T-helper 2 cell treated with Interferon-gamma antibody and Interleukin-4, amounts not matched to agents 5 μg/mL and 100 μg/mL, for 36 hours (primary cell): ENCODE measurements around the gene NFIL3.
"Not testable (repeated sequence)": the region's sequence is repeated elsewhere in the genome, so short reads cannot be mapped to it uniquely, and the experiment has no call there.

ENCODE experiments used
- DNase-seq: peaks from one replicate; pipeline ENCODE4 v3.0.0; 2021; ENCODE audit warnings: low spot score
- H3K27ac Mint-ChIP-seq: one replicate; pipeline ENCODE4 v1.8.0; 2021; ENCODE audit warnings: mild to moderate bottlenecking, mixed read lengths
- H3K27me3 Mint-ChIP-seq: one replicate; pipeline ENCODE4 v1.8.0; 2021; ENCODE audit warnings: low read depth, mixed read lengths
- H3K36me3 Mint-ChIP-seq: one replicate; pipeline ENCODE4 v1.8.0; 2021; ENCODE audit warnings: low read depth, mixed read lengths
- H3K4me1 Mint-ChIP-seq: one replicate; pipeline ENCODE4 v1.8.0; 2021; ENCODE audit warnings: low read depth, mixed read lengths
- H3K4me3 Mint-ChIP-seq: one replicate; pipeline ENCODE4 v1.8.0; 2022; ENCODE audit warnings: mild to moderate bottlenecking, moderate library complexity, mixed read lengths
- H3K9me3 Mint-ChIP-seq: one replicate; pipeline ENCODE4 v1.8.0; 2021; ENCODE audit warnings: mixed read lengths

NFIL3 gene, protein sequence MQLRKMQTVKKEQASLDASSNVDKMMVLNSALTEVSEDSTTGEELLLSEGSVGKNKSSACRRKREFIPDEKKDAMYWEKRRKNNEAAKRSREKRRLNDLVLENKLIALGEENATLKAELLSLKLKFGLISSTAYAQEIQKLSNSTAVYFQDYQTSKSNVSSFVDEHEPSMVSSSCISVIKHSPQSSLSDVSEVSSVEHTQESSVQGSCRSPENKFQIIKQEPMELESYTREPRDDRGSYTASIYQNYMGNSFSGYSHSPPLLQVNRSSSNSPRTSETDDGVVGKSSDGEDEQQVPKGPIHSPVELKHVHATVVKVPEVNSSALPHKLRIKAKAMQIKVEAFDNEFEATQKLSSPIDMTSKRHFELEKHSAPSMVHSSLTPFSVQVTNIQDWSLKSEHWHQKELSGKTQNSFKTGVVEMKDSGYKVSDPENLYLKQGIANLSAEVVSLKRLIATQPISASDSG

DNA sequence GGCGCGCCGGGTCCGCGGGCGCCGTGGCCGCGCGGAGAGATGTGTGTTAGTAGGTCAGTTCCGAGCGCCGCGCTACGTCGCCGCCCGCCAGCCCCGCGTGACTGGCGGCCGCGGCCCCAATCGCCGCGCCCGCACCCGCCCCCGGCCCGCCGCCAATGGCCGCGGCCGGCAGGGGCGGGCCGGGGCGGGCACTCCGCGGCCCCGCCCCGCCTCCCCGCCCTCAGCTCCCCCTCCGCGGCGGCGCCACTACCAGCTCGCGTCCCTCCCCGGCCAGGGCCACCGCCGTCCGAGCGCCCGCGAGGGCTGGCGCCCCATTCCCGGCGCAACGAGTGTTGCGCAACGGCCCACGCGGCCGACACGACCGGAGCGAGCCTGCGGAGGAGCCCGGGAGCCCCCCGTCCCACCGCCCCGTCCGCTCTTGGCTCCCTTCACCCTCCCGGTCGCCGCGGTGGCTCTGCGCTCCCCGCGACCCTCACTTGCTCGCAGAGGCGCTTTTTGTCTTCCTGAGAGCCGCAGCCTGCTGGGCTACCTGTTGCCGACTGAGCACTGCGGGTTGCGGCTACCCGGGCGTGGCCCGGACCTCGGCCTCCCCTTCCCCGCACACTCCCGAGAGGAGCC is at the start of gene NFIL3:
NFIL3 (minus strand) TSS at position 48 of the 618 bp plus-strand sequence. CDS start 13,098 bp downstream, outside the sequence.
- DNase-seq: peak; percentile 78
- peak within 1 kb of the TSS; percentile 99 for H3K27ac Mint-ChIP-seq
- peaks cover 55% of the 10 kb centered on the region for H3K4me1 Mint-ChIP-seq
- peak within 1 kb of the TSS; percentile 99 for H3K4me3 Mint-ChIP-seq
- no peaks in the 10 kb centered on the region for H3K27me3 Mint-ChIP-seq
- H3K36me3 Mint-ChIP-seq: peaks cover 18% of the 10 kb centered on the region
- H3K9me3 Mint-ChIP-seq: no peaks in the 10 kb centered on the region

DNA sequence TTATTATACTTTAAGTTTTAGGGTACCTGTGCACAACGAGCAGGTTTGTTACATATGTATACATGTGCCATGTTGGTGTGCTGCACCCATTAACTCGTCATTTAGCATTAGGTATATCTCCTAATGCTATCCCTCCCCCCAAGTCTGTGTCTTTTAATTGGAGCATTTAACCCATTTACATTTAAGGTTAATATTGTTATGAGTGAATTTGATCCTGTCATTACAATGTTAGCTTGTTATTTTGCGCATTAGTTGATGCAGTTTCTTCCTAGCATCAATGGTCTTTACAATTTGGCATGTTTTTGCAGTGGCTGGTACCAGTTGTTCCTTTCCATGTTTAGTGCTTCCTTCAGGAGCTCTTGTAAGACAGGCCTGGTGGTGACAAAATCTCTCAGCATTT is 47.9 kb upstream of the NFIL3 start:
- H3K27me3 Mint-ChIP-seq: peaks cover 28% of the 10 kb centered on the region
- H3K4me3 Mint-ChIP-seq, H3K27ac Mint-ChIP-seq, H3K9me3 Mint-ChIP-seq, DNase-seq, H3K4me1 Mint-ChIP-seq, H3K36me3 Mint-ChIP-seq: not testable (repeated sequence)

DNA sequence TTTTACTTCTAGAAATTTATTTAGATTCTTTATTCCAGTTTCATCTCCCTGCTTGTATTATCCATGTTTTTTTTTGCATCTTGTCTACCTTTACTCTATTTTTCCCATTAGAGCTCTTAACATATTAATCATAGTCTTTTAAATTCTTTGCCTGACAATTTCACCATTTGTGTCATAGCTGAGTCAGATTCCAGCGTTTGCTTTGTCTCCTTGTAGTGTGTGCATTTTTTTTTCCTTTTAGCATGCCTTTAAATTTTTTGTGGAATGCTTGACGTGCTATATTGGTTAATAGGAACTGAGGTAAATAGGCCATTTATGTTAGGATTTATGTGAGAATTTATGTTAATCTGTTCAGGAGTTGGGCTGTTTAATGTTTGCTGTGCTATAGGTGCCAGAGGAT is 41.8 kb upstream of the NFIL3 start:
- H3K9me3 Mint-ChIP-seq: peaks cover 13% of the 10 kb centered on the region
- H3K4me1 Mint-ChIP-seq: no peaks in the 10 kb centered on the region
- DNase-seq: no peak
- no peak overlapping the region for H3K4me3 Mint-ChIP-seq
- H3K27me3 Mint-ChIP-seq: peaks cover 41% of the 10 kb centered on the region
- no peak overlapping the region for H3K27ac Mint-ChIP-seq
- H3K36me3 Mint-ChIP-seq: no peaks in the 10 kb centered on the region

DNA sequence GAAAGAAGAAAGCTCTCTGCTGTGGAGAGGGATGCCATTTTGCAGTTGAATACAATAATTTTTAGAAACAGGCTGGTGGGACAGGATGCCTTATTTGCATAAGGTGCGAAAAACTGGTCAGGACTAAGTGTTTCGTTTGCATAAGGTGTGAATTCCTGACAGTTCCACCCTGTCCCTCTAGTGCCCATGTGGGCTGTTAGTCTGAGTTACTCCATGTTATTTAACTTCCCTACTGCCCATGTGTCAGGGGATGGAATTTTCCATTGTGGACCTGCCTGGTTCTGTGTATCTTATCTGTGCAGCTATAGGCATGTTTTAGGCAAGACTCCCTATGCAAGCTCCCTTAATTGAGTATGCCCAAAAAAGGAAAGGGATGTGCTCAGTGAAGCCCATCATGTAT is 35.3 kb upstream of the NFIL3 start:
- H3K27ac Mint-ChIP-seq: no peak overlapping the region
- no peaks in the 10 kb centered on the region for H3K4me1 Mint-ChIP-seq
- H3K9me3 Mint-ChIP-seq: no peaks in the 10 kb centered on the region
- H3K36me3 Mint-ChIP-seq: no peaks in the 10 kb centered on the region
- no peak for DNase-seq
- H3K4me3 Mint-ChIP-seq: no peak overlapping the region
- peaks cover 56% of the 10 kb centered on the region for H3K27me3 Mint-ChIP-seq

DNA sequence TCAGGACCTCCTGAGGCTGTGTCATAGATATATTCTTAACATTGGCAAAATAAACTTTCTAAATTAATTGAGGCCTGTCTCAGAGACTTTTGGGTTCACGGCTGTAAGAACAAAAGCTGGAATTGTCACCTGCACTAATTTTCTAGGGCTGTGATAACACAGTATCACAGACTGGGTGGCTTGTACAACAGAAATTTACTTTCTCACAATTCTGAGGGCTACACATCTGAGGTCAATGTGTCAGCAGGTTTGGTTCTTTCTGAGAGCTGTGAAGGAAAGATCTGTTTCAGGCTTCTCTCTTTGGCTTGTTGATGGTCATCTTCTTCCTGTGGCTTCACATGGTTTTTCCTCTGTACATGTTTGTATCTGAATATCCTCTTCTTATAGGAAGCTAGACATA is 29.2 kb upstream of the NFIL3 start:
- peaks cover 49% of the 10 kb centered on the region for H3K27me3 Mint-ChIP-seq
- H3K4me3 Mint-ChIP-seq: no peak overlapping the region
- no peak overlapping the region for H3K27ac Mint-ChIP-seq
- no peaks in the 10 kb centered on the region for H3K9me3 Mint-ChIP-seq
- no peaks in the 10 kb centered on the region for H3K36me3 Mint-ChIP-seq
- H3K4me1 Mint-ChIP-seq: no peaks in the 10 kb centered on the region
- DNase-seq: no peak

DNA sequence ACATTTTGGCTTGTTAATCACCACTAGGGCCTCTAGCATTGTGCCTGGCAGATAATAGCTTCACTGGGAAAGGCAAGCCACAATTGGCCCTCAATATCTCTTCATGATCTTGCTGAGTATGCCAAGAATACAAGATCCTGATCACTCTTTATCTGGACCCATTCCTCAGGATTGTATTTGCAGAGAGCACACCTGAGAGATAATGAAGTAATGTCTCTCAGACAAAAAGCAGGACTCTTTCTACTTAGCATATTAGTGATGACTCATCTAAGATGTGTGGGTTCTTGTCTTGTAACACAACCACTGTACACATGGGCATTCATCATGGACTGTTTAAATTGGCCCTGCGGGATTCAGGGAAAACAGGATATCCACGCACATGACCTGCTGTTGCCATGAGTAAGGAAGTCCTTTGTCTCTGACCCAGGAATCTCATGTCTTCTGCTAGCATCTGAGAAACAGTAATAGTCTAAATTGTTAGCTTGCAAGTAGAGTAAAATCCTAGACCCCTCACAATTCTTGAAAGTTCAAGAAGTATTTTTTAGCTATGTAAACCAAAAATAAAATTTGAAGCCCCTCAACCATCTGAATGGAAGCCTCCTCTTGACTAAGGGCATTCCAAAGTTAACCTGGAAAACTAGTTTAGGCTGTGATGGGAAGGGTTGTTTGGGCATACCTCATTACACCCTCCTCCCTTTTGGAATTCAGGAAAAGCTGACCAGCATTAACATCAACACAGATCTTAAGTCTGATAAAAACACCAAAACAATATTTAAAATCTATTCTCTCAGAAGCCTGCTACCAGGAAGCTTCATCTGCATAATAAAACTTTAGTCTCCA is 28.0 kb upstream of the NFIL3 start:
- no peak overlapping the region for H3K27ac Mint-ChIP-seq
- H3K4me3 Mint-ChIP-seq: no peak overlapping the region
- no peaks in the 10 kb centered on the region for H3K9me3 Mint-ChIP-seq
- DNase-seq: no peak
- H3K4me1 Mint-ChIP-seq: no peaks in the 10 kb centered on the region
- no peaks in the 10 kb centered on the region for H3K36me3 Mint-ChIP-seq
- H3K27me3 Mint-ChIP-seq: peaks cover 46% of the 10 kb centered on the region

DNA sequence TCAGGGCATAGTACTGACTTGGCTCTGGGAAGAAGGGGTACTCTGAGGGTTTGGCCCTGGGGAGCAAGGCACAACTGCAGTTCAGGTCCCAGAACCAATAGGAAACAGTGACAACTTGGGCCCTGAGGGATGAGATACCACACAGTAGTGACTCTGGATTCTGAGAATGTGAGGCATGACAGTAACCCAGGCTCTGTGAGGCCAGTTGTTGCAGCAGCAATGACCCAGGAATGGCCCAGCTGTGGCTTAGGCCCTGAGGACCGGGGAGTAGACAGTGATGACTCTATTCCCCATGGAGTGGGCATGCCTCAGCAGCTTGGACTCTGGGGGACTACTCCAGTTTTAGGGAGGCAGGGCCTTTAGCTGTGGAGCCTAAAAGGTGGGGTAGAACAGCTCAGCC is 21.5 kb upstream of the NFIL3 start:
- H3K27ac Mint-ChIP-seq: no peak overlapping the region
- H3K27me3 Mint-ChIP-seq: peaks cover 41% of the 10 kb centered on the region
- H3K4me1 Mint-ChIP-seq: no peaks in the 10 kb centered on the region
- peaks cover 3% of the 10 kb centered on the region for H3K36me3 Mint-ChIP-seq
- H3K4me3 Mint-ChIP-seq: no peak overlapping the region
- DNase-seq: no peak
- H3K9me3 Mint-ChIP-seq: peaks cover 10% of the 10 kb centered on the region

DNA sequence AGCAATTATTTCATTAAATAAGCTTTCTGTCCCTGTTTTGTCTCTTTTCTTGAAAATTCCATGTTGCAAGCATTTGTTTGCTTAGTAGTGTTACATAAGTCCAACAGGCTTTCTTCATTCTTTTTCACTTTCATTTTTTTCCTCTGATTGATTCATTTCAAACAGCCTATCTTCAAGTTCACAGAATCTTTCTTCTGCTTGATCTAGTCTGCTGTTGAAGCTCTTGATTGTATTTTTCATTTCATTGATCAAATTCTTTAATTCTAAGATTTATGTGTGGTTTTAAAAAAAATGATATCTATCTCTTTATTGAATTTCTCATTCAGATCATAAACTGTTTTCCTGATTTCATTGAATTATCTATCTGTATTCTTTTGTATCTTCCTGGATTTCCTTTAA is 20.4 kb upstream of the NFIL3 start:
- peaks cover 40% of the 10 kb centered on the region for H3K27me3 Mint-ChIP-seq
- H3K4me1 Mint-ChIP-seq: no peaks in the 10 kb centered on the region
- DNase-seq: no peak
- peaks cover 3% of the 10 kb centered on the region for H3K36me3 Mint-ChIP-seq
- H3K27ac Mint-ChIP-seq: no peak overlapping the region
- H3K4me3 Mint-ChIP-seq: no peak overlapping the region
- peaks cover 10% of the 10 kb centered on the region for H3K9me3 Mint-ChIP-seq

DNA sequence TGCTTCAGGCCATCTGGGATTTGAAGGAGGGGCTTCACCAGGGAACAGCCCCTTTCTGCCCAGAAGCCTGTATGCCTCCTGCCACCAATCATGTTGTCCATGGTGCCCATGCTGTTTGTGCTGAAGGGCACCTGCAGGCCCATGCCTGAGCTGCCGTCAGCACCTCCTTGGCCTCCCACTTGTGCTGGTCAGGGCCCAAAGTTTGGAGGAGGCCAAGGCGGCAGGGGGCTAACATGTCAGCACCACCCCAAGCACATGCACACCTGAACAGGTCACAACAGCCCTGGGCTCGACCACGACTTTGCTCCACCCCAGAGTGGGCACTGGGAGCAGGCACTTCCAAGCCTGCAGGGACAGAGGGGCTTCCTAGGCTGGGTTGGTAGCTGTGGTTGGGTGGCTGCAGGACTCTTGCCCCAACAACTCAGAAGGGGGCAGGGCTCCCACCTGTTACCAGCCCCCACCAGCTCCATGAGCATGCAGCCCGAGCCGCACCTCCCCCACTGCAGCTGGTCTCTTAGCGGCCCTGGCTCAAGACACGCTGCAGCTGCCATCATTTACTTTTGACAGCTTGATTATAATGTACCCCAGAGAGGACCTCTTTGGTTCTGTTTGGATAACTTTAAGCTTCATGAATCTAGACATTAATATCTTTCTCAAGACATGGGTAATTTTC is 19.8 kb upstream of the NFIL3 start:
- no peak overlapping the region for H3K27ac Mint-ChIP-seq
- H3K4me3 Mint-ChIP-seq: no peak overlapping the region
- peaks cover 10% of the 10 kb centered on the region for H3K9me3 Mint-ChIP-seq
- peaks cover 44% of the 10 kb centered on the region for H3K27me3 Mint-ChIP-seq
- H3K4me1 Mint-ChIP-seq: no peaks in the 10 kb centered on the region
- DNase-seq: no peak
- peaks cover 3% of the 10 kb centered on the region for H3K36me3 Mint-ChIP-seq

DNA sequence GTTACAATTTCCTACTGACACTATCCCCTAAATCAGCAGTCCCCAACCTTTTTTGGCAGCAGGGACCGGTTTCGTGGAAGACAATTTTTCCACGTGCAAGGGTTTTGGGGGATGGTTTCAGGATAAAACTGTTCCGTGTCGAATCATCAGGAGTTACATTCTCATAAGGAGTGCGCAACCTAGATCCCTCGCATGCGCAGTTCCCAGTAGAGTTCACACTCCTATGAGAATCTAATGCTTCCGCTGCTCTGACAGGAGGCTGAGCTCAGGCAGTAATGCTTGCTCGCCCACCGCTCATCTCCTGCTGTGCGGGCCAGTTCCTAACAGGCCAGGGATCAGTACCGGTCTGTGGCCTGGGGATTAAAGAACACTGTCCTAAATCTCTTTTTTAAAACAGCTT is 13.2 kb upstream of the NFIL3 start:
- Mint-ChIP-seq H3K27me3 (peaks cover 47% of the 10 kb centered on the region), H3K4me1 (peaks cover 5% of the 10 kb centered on the region)

DNA sequence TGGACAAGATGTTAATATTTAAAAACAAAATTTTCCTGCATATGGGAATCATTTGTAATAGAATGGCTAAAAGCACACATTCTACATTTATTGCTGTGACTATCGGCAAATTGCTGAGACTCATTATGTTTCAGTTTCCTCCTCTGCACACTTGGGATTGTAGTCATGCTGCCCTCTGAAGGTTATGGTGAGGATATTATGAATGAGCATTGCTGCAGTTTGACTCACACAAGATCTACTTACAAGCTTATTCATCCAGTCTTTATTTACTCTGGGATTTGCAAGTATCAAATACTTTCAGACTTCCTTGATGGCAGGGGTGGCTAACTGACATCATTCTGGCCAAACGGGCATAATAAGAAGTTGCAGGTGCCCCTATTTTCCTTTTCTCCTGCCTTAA is 9.5 kb upstream of the NFIL3 start:
- Mint-ChIP-seq H3K36me3 (no peaks in the 10 kb centered on the region), H3K27me3 (peaks cover 11% of the 10 kb centered on the region), H3K4me1 (peaks cover 10% of the 10 kb centered on the region), H3K4me3 (no peak overlapping the region), H3K27ac (no peak overlapping the region), H3K9me3 (no peaks in the 10 kb centered on the region)
- DNase-seq: peak; percentile 35

More for the DNA sequence above, 13.2 kb upstream of the NFIL3 start:
- Mint-ChIP-seq H3K27ac (no peak overlapping the region), H3K9me3 (no peaks in the 10 kb centered on the region), H3K4me3 (no peak overlapping the region), H3K36me3 (no peaks in the 10 kb centered on the region)
- no peak for DNase-seq

DNA sequence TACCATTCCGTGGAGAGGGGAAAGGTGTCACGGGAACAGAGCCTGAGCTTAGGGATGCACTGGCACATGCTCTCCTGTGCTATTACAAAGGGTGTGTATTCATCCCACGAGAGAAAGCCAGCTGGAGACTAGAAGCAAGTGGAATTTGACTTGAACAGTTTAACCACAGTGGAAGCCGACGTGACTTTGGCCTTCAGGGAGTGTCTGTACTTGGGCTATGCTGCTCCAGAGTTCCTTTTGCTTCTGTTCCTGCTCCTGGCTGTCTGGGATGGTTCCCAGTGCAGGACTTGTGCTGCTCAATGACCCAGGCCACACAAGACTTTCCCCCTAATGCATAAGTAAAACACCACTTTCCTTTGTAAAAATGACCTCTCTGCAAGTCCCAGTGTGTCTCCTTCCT is 7.9 kb upstream of the NFIL3 start:
- no peak for DNase-seq
- peaks cover 18% of the 10 kb centered on the region for H3K4me1 Mint-ChIP-seq
- H3K4me3 Mint-ChIP-seq: no peak overlapping the region
- no peak overlapping the region for H3K27ac Mint-ChIP-seq
- no peaks in the 10 kb centered on the region for H3K9me3 Mint-ChIP-seq
- no peaks in the 10 kb centered on the region for H3K36me3 Mint-ChIP-seq
- peaks cover 3% of the 10 kb centered on the region for H3K27me3 Mint-ChIP-seq

DNA sequence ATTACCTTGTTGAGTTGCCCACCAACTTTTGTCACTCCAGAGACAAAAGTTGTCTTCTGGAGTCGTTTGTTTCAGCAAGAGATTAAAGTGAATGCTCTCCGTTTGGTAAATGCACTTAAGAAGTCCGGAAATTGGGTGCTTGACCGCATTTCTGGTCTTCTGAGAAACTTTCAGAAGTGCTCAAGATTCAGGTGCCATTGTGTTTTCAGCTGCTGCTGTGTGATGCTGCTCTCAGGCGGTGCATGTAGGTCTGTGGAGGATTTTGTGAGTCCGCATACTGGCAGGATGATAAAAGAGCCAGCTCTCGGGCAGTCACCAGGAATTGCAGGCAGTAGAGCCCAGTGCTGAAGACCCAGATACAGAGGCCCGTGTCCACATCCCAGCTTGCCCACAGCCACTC is 5.9 kb upstream of the NFIL3 start:
- H3K4me3 Mint-ChIP-seq: no peak overlapping the region
- no peaks in the 10 kb centered on the region for H3K9me3 Mint-ChIP-seq
- DNase-seq: no peak
- H3K27ac Mint-ChIP-seq: no peak overlapping the region
- peaks cover 34% of the 10 kb centered on the region for H3K4me1 Mint-ChIP-seq
- H3K36me3 Mint-ChIP-seq: no peaks in the 10 kb centered on the region
- no peaks in the 10 kb centered on the region for H3K27me3 Mint-ChIP-seq
